MM.1S (cell line): Measurements from ENCODE around the gene GCSAM.

ENCODE experiments used
- CTCF ChIP-seq: fragments of 300-600 bp; sonication (generic); IDR thresholded peaks from 2 replicates; pipeline ENCODE4 v1.5.1; 2016; ENCODE audit warnings: antibody characterized with exemption, low read length, mixed read lengths
- EZH2 ChIP-seq: fragments of 300-600 bp; sonication (generic); optimal IDR thresholded peaks from 2 replicates; pipeline ENCODE3; 2017; ENCODE audit warnings: low read depth, mild to moderate bottlenecking, antibody characterized with exemption, low read length, mixed read lengths

GRCh38 chr3:112124907-112125607 is 8.0 kb downstream of the GCSAM start:
- TF ChIP-seq CTCF = no peak
- no peak for TF ChIP-seq EZH2
